HG03565 (cell line): ENCODE measurements around the gene SYF2.
A peak's percentile ranks its signal among the peaks of the same experiment; 100 is the strongest.
"Not testable (repeated sequence)": the region's sequence is repeated elsewhere in the genome, so short reads cannot be mapped to it uniquely, and the experiment has no call there.

Experiments used
- ATAC-seq: cut with Tn5 transposase; IDR thresholded peaks from one replicate; pipeline ENCODE4 v1.9.1; 2021; ENCODE audit warnings: mild to moderate bottlenecking, moderate library complexity; ENCODE audit not compliant: unreplicated experiment

SYF2 gene

GRCh38 chr1:25246600-25247023, 14.3 kb upstream of the SYF2 start:
- ATAC-seq: no peak

GRCh38 chr1:25245809-25246599, 13.7 kb upstream of the SYF2 start:
- no peak for ATAC-seq

- ATAC-seq: no peak
Measured at GRCh38 chr1:25245393-25245792, 13.1 kb upstream of the SYF2 start.

- no peak for ATAC-seq
Measured at GRCh38 chr1:25243907-25244306, 11.6 kb upstream of the SYF2 start.

GRCh38 chr1:25239681-25240541, 7.6 kb upstream of the SYF2 start:
- ATAC-seq: peak; percentile 63

GRCh38 chr1:25238046-25238445, 5.7 kb upstream of the SYF2 start:
- ATAC-seq: no peak

GRCh38 chr1:25236261-25236660, 4.0 kb upstream of the SYF2 start:
- ATAC-seq: not testable (repeated sequence)

- ATAC-seq: not testable (repeated sequence)
Measured at GRCh38 chr1:25235411-25235810, 3.1 kb upstream of the SYF2 start.

- peak; percentile 38 for ATAC-seq
Measured at GRCh38 chr1:25232866-25233784, 823 bp upstream of the SYF2 start.

- no peak for ATAC-seq
Measured at GRCh38 chr1:25223471-25223870, 8.8 kb downstream of the SYF2 start.

GRCh38 chr1:25222606-25223005, 9.7 kb downstream of the SYF2 start:
- ATAC-seq: no peak

GRCh38 chr1:25220666-25221065, 11.6 kb downstream of the SYF2 start:
- no peak for ATAC-seq

GRCh38 chr1:25219661-25220251, 12.5 kb downstream of the SYF2 start:
- ATAC-seq: no peak

GRCh38 chr1:25217598-25218232, 14.6 kb downstream of the SYF2 start:
- no peak for ATAC-seq

- no peak for ATAC-seq
Measured at GRCh38 chr1:25217015-25217414, 15.3 kb downstream of the SYF2 start.

GRCh38 chr1:25216123-25216522, 16.2 kb downstream of the SYF2 start:
- no peak for ATAC-seq

- no peak for ATAC-seq
Measured at GRCh38 chr1:25212725-25213124, 19.6 kb downstream of the SYF2 start.

GRCh38 chr1:25210728-25211127, 21.6 kb downstream of the SYF2 start:
- no peak for ATAC-seq

GRCh38 chr1:25209516-25209915, 22.8 kb downstream of the SYF2 start:
- no peak for ATAC-seq
